ENCODE results near the gene CACNA2D2.

The CACNA2D2 gene

DNA sequence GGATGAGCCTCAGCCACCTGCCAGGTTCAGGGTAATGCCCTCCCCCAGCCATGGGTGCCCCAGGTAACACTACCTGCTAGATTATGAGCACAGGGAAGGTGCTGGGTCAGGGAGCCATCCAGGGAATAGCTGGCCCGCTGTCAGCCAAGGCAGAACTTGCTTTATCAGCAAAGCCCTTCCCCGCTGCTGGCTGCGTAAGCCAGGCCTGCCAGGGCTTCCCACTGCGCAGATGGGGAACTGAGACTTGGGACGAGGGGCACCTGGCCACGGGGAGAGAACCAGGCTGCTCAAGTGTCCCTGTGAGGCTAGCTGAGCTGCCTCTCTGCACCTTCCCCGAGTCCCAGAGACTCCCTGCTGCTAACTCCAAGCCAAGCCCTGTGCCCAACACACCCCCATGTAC lies 45.4 kb downstream of the CACNA2D2 start:
- DNase-seq, result no peak

DNA sequence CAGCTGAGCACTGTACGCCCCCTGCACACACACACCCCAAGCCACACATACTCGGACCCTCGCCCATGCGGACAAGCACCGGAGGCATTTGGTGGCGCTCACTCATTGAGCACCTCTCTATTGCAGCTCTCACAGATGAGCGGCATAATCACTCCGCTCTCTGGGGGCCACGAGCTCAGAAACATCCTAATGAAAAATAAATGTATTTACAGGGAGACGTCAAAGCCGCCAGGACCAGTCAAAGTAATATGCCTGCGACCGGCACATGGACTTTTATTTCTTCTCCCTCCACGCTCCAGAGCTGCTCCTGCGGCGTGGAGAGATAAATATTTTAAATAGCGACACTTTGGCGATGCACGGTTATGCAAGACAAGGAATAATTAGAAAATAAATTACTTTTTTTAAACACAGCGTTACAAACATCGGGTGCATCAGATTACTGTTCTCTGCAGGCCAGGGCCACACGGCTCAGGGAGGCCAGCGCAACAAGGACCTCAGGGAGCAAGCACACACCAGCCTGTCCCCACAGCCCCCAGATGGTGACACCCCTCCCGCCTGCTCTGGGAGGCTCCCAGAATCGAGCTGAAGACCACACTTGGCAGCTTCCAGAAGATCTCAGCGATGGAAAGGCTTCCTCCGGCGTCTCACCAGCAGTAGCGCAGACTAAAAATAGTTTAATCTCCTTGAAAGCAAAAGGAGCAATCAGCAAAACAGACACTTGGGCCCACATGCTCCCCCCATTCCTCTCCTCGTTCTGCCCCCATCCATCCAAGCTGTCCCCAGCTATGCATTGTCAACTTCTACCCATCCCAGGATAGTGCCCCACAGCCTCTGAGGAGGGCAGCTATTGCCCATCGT lies 48.0 kb downstream of the CACNA2D2 start:
- DNase-seq, result no peak

DNA sequence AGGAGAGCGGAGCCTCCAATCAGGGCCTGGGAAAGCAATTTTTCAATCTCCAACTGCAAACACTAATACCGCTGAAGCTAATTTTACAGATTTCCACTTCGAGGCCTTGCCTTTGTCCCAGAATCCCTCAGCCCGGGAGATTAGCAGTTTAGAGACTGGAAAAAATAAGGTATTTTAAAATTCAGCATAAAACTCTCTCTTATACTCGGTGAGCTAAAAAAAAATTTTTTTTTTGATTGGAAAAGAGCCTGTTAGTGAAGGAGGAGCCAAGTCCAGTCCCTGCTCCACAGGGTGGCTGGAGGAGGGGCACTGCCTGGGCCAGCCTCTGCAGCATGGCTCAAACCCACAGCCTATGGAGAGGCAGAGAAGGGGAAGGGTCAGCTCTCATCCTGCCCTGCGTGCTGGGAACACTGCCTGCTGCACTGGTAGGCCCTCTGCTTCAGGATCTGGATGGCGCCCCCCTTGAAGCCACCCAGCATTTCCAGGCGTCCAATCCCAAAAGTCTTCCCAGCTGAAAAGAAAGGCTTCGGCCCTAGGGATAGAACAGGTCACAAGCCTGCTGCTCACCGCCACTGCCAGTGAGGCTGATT lies 48.9 kb downstream of the CACNA2D2 start:
- DNase-seq, result no peak

DNA sequence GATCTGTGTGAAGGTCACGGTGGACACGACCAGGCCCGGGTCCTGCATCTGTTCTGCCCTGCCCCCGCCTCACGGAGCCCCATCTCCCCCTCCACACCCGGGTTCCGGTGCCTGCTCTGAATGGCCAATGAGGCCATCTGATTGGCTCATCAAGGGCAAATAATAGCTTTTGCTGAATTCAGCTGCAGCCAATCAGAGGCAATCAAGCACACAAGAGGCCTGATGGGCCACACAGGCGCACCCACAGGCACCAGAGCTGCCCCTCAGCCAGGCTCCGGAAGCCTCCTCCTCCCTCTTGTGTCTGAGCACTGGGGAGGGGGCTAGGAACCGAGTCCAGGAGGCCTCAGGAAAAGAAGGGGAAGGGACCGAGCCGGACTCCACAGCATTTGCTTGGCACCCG lies 49.5 kb downstream of the CACNA2D2 start:
- no peak for DNase-seq

DNA sequence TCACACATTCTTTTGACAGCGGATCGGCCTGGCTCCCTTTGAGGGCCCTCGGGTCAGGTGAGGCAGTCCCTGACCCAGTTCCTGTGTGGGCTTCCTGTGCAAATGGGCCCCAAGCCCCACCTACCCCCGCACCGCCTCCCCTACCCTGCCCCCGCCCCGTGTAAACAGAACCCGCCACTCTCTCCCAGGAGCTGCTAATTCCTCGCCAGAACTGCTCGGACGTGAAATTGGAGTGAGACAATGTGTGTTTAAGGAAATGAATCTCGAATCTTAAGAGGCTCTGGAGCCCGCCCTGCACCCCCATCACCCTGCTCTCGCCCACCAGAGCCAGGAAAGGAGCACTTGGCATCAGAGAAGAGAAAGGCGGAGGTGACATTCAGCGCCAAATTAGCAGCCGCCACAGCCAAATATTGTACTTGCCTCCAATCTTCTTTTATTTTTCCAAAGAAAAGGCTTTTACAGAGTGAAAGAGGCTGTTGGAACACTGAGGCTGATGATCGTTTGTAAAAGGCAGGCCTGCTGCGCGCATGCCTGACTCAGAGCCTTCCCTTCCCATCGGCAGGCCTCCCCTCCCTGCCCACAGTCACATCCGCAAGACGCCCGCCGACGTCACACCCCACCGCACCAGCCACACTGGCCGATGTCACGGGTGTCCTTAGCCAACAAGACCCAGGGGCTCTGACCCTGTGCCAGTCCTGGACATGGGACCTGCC lies 53.1 kb downstream of the CACNA2D2 start:
- DNase-seq, result no peak

DNA sequence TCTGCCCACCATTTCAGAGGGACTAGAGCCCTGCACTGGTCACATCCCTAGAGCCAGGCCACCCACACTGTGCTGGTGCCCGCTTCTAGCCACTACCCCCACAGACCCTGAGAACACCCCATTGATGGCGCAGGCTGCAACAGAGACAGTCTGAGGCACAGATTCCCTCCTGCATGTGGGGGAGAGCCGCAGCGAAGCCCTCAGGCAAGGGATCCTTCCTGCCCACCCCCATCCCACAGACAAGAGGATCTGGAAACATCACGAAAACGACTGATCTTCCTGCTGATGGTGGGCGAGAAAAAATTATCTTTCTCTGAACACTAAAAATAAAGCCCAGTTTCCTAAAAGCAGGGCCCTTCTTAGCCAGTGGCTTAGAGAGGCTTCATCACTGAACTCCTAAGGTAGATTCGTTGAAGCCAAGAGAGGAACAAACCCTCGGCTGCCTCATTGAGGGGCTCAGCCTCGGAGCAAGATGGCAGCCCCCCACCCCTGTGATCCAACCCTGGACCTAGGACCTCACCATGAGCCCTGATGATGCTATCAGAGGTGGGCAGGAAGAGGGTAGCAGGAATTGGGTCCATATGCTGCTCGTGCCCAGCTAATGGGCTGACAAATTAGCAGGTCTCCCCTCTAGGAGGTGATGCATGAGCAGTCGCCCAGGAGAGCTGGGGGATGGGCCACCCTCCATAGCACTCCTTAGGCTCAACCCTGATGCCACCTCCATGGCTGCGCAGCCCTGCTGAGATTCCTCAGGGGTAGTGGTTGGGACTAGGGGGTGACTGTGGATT lies 54.5 kb downstream of the CACNA2D2 start:
- DNase-seq, result no peak

DNA sequence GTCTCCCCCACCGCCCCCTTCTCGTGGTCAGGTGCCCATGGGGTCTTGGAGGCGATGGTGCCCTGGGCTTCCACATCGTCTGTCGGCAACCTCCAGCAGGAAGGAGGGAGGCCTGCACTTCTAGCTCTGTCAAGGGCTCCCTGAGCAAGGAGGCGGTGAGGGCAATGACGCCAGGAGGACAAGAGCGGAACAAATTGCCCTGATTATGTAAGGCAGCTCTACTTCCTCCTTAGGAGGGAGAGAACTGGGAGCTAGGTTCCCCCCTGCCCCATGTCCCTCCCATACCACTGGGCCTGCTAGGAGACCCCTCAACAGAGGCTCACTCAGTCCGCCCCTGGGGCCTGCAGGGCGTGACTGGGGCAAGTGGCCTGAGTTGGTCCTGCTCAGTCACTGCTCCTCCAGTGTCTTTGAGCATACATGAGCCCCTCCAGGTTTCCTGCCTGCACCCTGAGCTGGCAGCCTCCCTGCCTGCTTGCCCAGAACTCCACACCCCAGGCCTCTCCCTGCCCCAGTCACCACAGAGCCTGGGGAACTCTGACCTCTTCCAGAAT lies 56.1 kb downstream of the CACNA2D2 start:
- DNase-seq, result no peak

DNA sequence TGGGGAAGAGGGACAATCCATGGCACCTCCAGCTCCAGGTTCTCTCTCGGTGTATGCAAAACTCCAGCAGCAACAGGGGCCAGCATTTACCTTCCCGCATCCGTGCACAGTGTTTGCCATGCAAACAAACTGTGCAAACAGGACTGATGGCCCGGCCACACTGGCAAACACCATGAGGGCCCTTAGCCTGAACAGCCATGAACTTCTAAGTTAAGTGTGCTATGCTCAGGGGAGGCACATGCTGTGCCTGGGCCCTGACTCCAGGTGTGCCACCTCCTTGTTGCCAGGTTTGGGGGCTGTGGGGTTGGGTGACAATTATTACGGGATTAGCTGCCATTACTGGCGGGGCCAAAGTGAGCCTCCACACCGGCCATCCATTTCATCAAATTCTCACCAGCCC lies 57.5 kb downstream of the CACNA2D2 start:
- DNase-seq, result no peak

DNA sequence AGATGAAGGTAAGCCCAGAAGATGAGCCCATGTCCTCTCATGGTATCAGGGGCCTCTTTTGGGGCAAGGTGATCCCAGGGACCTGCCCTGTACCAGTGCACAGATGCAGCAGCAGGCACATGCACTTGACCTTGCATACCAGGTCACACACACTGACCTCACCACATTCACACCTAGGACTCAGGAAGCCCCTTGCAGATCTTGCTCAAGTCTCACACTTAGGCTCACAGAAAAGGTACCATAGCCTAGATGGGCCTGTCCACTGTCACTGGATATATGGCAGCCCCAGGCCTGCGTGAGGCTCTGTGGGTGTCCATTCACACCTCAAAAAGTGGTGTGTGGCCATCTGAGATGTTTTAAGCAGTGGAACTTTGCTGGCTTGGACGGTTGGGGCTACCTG lies 58.7 kb downstream of the CACNA2D2 start:
- no peak for DNase-seq

DNA sequence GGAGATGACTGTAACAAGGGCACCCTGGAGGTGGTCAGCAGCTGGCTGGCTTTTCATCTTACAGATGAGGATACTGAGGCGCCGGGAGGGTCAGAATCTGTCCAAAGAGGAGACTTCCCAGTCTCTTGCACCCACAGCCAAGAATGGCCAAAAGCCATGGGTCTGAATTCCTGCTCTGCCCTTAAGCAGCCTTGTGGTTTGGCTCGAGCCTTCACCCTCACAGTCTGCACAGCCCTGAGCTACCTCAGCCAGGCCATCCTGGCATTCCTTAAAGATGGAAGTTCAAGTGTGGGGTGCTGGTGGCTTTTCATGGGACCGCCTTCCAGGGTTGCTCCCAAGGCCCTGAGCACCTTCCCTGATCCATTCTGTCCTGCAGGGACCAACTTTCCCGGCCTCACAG lies 59.2 kb downstream of the CACNA2D2 start:
- DNase-seq, result no peak

DNA sequence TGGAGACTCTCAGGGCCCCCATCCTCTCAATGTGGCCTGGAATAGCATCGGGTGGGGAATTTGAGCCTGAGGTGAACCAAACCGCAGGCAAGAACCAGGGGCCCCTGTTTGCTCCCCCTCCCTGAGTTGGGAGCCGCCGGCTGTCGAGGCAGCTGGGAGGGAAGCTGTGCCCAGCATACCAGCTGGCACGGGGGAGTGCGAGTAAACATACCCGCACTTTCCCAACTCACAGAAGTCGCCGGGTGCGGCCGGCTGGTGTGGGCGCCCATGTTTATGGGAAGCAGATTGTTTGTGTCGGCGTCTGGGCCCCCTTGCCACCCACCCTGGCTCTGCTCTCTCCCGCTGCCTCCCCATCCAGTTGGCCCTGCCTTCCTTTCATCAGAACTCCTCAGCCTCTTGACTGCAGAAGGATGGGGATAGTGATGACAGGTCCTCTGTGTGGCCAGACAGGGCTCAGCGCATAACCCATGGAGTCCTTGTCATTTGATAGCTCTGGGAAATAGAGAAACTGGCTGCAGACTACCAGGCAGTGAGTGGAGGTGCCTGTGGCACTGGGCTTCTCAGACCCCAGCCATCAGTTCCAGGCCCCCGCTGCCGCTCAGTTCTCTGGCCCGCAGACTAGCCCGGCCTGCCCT lies 60.4 kb downstream of the CACNA2D2 start:
- no peak for DNase-seq

DNA sequence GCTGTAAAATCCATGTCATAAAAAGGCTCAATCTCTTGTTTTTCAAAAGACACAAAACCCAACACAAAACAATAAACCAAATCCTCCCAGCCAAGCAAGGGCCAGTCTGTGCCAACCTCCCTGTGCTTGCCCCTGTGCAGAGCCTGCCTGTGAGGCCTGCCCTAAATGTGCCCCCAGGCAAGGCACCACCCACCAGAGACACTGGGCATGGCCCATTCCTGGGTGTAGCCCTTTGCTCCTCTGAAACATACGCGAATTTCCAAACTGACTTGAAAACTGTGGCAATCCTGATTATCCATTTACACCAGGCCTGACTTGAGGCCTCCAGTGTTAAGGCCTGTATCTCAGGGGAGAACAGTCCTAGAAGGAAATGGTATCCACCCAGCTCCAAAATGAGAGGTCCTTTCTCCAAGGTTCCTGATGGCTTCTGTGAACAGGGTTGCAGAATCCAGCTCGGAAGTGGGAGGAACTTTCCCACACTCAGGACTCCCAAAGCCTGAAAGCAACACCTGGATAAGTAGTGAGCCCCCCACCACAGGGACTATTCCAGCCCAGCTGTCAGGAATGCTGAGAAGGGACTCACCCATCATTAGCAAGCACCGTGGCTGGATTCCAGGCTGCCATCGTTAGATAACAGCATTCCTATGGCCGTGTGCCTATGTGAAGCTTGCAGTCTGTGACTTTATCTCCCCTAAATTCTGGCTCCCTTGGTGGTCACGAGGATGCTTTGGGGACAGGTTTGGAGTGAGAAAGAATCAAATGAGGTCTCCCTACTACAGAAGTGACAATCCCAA lies 61.8 kb downstream of the CACNA2D2 start:
- DNase-seq, result no peak

DNA sequence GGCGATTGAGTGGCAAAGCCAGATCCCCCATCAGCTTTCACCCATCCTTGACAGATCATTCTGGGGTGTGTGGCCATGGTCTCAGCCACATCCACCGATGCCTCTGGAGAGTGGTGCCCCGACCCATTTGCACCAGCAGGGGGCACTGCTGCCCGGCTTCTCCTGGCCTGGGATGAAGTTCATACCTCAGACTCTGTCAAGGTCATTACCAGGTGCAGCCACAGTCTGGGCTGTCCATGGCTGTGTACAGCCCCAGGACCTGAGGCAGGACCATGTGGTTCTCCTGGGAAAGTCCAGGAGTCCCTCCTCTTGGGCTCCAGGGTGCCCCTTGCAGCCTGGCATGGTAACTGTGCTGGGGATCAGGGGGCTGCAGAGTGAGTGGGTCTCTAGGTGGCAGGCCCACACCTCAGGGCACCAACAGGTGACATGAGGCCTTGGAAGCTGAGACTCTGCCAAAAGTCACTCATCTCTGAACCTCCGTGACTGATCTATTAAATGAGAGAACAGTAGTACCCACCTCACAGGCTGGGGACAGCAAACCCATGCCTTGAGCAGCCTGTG lies 67.2 kb downstream of the CACNA2D2 start:
- peak; percentile 18 for DNase-seq

DNA sequence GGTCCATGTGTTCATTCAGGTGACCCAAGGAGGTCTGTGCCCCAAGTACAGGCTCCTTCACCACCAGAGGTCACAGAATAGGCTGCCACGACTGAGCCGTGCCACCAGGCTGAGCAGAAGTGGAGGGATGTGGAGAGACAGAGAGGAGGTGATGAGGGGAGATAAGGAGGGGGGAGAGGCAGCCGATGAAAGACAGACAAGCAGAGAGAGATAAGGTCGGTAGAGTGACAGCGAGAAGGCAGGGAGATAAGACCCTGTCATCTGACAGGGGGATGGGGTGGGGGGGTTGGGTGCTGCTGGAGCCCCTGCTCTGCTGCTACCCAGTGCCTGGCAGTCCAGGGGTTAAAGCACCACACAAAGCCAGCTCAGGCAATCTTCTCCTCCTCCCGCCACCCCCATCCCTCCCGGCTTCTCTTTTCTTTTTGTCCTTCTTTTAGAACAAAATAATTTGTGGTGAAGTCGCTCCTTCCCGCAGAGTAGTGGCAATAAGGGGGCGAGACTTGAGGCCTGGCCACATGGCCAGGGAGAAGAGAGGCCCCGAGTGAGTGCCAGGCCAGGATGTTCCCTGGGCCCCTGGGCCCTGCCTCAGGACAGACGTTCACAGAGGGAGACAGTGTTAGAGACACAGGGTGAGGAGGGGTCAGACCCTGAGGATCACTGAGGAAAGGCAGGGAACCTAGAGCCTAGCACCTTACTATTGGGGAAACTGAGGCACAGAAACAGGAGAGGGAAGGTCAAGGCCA lies 67.9 kb downstream of the CACNA2D2 start:
- DNase-seq, result no peak

DNA sequence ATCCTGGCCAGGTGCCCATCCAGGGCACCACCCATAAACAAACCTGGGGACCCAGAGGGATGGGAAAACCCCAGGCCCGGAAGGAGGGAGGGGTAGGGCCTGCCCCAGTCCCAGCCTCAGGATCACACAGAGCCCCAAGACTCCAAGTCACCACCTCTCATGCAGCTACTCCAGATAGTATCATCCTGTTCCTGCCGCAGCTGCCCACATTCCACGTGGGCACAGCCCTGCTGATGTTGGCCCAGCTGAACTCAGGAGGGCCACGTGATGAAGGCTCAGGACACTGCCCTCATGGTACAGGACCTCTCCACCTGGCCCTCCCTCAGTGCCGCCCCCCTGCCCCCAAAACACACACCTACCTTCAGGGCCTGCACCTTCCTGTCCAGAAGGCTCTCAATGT lies 69.5 kb downstream of the CACNA2D2 start:
- no peak for DNase-seq

DNA sequence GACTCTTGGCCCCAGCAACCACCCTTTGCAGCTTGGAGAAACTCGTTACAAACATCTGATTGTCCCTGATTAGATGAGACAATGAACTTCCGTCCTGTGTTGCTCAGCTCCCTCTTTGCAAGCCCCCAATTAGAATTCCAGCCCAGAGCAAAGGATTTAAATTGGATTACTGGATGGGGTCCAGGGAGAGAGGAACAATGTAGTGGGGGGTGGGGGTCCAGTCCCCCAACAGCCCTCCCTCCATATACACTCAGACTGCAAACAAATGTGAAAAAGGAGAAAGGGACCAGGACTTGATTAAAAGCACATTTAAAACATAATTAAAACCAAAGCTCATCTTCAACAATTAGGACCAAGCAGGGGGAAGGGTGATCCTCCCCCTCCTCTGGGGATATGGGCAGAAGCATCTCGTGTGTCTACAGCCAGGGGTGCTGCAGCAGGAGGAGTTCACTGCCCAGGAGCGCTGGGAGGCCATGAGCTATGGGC lies 72.4 kb downstream of the CACNA2D2 start:
- no peak for DNase-seq

DNA sequence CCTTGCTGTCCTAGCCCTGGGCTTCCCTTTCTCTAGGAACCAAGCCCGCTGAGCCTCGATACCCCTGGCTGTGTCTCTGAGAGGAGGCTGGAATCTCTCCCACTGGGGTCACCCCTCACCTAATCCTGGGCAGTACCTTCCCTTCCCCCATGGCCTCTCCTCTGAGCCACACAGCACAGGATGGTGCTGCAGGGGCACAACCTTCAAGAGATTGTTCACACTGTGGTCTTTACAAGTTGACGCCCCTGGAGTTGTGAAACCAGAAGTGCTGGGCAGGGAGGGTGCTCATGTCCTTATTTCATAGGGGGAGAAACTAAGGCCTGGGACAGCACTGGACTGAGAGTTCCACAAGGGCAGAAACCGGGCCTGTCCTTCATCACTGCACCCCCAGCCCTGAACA lies 73.2 kb downstream of the CACNA2D2 start:
- DNase-seq, result no peak

DNA sequence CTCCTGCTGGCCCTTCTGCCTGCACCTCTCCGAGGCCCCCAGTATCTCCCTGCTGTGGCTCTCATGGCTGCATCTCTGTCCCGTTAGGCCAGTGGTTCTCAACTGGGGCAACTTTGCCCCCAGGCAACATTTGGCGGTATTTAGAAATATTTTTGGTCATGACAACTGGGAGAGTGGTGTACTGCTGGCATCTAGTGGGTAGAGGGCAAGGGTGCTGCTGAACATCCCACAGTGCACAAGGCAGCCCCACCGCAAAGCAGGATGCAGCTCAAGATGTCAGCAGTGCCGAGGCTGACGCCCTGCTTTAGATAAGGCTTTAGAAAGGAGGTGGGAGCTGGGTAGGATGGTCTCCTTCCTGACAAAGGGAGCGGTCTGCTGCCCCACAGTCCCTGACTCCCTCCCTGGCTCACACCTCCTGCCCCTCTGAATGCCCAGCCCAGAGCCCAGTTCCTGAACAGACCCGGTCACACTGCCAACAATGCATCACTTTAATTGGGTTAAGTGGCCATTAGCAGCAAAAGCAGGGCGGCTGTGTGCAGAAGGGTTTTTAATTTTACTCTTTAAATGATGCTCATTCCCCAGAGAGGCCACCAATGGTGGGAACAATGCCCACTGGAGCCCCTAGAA lies 75.3 kb downstream of the CACNA2D2 start:
- no peak for DNase-seq

DNA sequence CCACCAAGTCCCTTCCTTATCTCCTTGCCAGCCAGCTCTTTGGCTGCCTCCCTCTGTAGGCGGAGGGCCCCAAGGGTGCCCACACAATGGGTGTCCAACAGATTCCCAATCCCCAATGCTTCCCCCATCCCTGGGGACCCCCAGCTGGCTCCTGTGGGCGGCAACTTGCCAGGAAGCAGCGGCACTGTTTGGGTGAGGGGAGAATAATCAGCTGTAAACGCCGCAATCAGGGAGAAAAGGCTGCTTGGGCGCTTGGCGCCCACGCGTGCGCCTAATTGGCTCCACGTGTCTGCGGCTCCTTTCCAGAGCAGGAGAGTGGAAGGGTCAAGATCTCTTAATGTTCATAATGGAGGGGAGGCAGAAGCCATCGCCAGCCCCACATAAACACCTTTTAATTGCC lies 76.2 kb downstream of the CACNA2D2 start:
- no peak for DNase-seq

DNA sequence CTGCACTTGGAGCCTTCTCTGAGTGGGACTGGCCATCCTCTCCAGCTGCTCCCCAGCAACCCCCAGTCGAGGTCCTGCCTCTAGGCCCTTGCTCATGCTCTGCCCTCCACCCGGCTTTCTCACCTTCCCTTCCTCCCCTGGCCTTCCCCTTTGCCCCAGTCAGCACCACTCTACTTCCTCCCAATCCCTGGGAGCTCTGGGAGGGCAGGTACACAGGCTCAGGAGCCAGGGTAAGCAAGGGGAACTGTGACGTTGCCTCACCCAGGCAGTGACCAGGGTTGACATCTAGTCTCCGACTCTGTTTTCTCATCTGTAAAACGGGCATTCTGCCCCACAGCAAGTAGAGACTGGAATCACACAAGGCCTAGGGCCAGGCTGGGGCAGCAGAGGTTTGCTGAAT lies 77.5 kb downstream of the CACNA2D2 start:
- no peak for DNase-seq

Data from fibroblast of skin of scalp (primary cell).